ENCODE results near the gene PKN3.
A peak's percentile ranks its signal among the peaks of the same experiment; 100 is the strongest.
"Not testable (repeated sequence)": the region's sequence is repeated elsewhere in the genome, so short reads cannot be mapped to it uniquely, and the experiment has no call there.

The PKN3 gene

DNA sequence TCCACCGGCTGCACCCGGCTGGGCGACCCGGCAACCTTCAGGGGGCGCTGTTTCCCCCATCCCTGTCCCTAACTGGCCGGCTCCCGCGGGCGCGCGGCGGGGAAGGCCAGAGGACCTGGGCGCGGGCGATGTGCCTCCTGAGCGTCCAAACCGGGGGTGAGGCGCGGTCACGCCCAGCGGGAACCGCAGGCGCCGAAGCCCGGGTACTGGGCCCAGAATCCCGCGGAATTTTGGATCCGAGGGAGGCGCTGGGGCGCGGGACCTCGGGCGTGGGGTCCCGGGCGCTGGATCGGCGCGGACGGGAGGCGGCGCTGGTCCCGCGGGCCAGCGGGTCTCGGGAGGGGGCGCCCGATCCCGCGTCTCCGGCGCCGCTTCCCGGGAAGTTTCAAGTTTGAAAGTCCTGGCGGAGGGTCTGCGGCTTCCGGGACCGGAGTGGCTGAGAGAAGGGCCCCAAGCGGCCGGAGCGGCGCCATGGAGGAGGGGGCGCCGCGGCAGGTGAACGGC, at the start of gene PKN3:
PKN3 (plus strand) TSS at position 59 of the 504 bp plus-strand sequence; CDS start at position 472, 413 bp downstream.
- DNase-seq: peak; percentile 67 to 92

DNA sequence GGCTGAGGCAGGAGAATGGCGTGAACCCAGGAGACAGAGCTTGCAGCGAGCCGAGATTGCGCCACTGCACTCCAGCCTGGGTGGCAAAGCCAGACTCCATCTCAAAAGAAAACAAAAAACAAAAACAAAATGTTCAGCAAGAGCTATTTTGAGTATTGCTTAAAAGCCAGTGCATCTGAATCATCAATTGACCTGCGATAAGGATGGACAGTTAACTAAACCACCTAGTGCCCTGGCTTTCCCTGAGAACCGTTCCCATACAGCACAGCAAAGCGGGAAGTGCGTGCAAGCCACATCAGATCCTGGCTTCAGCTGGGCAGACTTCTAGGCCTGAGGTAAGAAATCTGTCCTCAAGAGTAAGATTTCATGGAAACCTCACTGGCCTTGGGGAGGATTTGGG, 48.4 kb upstream of the PKN3 start:
- DNase-seq: no peak

DNA sequence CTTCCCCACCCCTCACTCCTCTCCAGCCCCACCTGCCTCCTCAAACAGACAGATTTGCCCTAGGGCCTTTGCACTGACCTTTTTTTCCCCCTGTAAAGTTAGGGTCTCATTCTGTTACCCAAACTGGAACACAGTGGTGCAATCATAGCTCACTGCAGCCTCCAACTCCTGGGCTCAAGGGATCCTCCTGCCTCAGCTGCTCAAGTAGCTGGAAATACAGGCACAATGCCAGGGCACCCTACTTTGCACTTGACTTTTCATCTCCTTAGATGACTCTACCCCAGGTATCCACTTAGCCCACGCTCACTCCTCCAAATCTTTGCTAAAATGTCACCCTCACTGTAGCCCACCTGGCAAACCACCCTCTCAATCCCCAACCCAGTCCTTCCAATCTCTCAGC, 47.8 kb upstream of the PKN3 start:
- DNase-seq: no peak

DNA sequence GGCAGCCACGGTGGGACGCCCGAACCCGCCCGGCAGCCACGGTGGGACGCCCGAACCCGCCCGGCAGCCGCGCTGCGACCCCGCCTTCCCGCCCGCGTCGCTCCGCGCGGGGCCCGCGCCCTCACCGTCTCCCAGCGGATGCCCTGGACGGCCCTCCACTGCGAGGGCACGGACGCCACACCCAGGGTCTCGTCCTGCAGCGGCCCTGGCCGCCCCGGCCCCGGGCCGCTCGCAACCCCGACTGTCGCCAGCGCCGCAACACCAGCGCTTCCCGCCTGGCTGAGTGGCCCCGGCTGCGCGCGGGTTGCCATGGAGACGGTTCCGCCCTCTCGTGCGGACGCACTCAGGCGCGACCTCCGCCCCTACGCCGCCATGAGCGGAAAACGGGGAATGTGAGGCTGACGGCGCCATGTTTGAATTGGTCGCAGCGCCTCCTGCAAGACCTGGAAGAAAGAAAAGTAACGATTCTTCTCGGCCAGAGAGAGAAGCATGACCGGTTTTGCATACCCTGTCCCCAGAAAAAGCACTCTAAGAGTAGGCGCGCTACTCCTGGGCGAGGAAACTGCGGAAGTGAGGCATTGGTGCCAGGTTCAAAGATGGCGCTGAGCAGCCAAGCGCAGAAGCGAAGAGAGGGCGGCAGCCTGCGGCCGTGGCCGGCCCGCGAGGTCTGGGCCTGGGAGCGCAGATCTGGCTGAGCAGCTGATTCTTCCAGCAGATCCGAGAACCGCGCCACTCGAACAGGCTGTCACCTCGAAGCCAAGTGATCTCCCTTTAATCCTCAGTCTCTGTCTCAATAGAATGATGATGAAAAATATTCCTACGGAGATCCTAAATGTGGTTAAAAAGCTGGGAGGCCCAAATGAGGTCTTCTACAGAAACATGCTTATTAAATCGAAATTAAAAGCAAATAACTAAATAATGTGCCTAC, 45.6 kb upstream of the PKN3 start, which contains the start of gene DYNC2I2:
DYNC2I2 (minus strand) TSS at position 432 of the 928 bp plus-strand sequence; CDS start at position 311, 121 bp downstream.
- peak; percentile 88 to 97 for DNase-seq

DNA sequence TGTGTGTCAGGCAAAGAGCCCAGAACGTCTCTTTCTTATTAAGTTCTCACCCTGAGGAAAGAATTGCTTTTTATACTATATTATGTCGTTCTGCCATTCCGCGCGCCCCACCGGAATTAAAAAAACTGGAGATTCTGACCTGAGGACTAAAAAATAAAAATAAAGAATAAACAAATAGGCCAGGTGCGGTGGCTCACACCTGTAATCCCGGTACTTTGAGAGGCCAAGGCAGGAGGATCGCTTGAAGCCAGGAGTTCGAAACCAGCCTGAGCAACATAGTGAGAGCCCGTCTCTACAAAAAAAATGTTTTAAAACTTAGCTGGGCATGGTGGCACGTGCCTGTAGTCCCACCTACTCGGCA, 45.0 kb upstream of the PKN3 start:
- no peak for DNase-seq

DNA sequence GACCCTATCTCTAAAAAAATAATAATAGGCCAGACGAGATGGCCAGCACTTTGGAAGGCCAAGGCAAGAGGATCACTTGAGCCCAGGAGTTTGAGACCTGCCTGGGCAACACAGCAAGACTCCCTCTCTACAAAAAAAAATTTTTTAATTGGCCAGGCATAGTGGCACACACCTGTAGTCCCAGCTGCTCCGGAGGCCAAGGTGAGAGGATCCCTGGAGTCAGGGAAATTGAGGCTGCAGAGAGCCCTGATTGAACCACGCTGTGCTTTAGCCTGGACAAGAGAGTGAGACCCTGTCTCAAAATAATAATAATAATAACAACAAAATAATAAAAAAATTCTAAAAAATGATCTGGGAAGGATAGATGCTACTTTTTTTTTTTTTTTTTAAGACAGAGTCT, 44.5 kb upstream of the PKN3 start:
- DNase-seq: no peak

DNA sequence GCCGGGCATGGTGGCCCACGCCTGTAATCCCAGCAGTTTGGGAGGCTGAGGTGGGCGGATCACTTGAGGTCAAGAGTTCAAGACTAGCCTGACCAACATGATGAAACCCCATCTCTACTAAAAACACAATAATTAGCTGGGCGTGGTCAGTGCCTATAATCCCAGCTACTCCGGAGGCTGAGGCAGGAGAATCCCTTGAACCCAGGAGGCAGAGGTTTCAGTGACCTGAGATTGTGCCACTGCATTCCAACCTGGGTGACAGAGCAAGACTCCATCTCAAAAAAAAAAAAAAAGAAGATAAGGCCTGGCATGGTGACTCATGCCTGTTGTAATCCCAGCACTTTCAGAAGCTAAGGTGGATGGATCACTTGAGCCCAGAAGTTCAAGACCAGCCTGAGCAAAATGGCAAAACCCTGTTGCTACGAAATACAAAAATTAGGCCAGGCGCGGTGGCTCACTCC, 35.8 kb upstream of the PKN3 start:
- DNase-seq: not testable (repeated sequence)

DNA sequence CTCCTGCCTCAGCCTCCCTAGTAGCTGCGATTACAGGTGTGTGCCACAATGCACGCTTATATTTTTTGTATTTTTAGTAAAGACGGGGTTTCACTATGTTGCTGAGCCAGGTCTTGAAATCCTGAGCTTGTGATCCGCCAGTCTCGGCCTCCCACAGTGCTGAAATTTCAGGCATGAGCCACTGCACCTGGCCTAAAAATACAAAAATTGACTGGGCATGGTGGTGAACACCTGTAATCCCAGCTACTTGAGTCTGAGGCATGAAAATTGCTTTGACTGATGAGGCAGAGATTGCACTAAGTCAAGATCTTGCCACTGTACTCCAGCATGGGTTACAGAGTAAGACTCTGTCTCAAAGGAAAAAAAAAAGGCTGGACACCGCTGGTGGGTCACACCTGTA, 32.5 kb upstream of the PKN3 start:
- DNase-seq: no peak

DNA sequence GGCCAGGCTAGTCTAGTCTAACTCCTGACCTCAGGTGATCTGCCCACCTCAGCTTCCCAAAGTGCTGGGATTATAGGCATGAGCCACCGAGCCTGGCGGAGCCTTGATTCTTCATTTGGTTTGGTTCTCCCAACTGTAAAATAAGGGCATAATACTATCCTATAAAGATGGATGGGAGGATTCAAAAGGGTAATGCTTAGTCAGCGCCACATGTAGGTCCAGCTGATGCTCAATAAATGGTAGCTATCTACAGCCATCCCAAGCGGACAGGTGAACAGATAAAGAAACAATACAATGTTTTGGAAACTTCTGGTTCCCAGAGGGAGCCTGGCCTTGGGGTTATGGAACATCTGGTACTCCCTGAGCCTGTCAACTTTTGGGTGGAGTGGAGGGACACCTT, 26.9 kb upstream of the PKN3 start:
- DNase-seq: no peak

DNA sequence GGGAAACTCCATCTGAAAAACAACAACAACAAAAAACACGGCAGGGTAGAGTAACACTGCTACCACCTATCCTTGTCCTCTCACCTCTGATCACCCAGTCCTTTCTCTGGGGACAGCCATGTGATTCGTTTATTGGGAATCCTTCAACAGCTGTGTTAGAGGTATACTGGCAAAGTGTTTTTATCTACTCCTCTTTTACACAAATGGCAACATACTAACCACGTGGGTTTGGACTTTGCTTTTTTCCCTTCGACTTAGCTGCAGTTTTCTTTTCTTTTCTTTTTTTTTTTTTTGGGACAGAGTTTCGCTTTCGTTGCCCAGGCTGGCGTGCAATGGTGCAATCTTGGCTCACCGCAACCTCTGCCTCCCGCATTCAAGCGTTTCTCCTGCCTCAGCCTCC, 24.5 kb upstream of the PKN3 start:
- no peak for DNase-seq

DNA sequence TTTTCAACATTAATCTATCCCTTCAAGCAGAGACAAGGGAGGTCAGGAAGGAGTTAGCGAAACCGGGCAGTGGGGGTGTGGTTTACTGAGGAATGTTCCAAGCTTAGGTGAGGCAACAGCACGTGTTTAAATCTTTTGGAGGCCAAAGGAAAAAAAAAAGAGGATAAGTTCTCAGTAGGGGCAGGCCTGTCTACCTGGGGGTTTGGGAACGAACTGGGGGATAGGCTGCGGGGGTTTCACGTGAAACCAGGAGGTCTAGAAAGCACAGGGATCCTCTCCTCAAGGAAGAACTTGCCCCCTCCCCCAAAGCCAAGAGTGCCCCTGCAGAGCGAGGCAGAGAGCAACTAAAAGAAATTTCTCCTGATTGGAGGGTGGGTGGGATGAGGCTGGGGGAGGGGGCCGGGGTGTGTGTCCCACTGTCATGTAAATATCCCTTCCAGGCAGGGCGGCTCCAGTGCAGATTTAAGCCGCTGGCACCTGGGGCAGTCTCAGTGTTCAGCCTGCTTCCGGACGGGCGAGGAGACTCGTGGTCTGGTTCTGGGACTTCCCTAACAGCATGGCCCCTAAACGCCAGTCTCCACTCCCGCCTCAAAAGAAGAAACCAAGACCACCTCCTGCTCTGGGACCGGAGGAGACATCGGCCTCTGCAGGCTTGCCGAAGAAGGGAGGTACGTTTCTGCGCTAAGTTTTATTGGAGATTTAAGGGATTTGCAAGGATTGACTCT, 18.8 kb upstream of the PKN3 start:
- peak; percentile 42 to 53 for DNase-seq

DNA sequence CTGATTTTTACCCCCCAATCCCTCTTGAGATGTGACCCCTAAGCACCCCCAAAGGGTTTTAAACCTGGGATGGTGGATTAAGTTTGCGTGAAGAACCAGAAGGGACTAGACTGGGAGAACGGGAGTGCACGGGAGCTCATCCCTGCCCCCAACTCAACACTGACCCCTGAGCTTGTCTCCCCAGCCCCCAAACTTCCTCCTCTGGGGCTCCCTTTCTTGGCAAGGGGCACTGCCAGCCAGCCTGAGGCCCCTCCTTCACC, 18.3 kb upstream of the PKN3 start:
- DNase-seq: no peak

DNA sequence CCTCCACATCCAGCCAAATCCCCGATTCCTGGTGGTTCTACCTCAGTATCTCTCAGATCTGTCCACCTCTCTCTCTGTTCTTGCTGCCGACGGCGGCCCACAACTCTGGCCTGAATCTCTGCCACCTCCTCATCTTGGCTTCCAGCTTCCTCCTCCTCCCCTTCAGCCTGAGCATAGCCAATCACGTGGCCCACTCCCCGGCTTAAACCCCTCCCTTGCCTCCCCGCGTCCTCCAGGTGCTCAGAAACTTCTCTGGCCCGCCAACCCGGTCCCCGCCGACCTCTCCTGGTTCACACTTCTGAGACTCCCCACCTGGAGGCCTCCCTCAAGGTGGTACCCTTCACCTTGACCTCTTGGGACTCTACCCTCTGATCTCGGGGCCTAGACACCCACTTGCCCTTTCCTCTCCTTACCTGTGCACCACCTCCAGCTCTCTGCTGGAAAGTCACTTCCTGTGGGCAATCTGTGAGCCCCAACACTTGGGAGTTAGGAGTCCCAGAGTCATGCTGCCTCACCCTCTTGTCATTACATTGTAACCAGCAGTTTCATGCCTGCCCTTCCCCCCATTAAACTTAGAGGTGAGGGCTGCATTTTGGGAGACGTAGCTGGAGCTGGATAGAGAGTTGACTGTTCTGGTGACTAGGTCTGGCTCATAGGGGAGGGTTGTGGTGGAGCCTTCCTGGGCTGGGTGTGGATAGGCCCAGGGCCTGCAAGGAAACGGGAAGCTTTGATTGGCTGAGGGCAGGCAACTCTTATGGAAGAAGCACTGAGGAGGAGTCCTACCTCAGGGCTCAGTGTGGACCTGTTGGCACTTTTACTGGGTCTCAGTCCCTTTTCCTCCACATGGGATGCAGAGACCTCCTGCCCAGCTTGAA, 17.7 kb upstream of the PKN3 start:
- peak; percentile 65 to 72 for DNase-seq

DNA sequence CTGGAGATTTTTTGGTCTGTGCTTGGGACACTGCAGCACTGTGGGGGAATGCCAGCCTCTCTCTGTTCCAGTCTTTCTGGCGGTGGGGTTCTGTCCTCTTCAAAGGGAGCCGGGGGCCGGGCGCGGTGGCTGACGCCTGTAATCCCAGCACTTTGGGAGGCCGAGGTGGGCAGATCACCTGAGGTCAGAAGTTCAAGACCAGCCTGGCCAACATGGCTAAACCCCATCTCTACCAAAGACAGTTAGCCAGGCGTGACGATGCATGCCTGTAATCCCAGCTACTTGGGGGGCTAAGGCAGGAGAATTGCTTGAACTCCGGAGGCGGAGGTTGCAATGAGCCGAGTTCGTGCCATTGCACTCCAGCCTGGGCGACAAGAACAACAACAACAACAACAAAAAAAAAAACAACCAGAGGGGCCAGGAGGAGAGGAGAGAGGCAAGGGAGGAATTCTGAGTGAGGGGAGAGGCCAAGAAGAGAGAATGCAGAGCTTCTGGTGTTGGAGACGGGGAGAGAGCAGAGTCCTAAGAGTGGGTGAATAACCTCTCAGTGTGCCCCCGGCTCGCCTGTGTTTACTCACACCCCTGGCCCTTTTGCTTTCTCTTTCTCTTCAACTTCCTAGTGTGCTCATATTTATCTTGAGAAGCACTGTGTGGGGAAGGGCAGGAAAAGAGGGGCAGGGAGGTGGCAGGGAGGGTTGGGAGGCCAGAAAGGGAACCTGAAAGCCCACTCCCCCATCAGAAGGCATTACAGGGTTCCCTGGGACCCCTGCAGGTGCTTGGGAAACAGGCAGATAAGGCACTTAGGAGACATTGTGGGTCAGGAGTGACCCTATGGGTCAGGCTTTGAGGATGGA, 16.4 kb upstream of the PKN3 start:
- DNase-seq: peak; percentile 61 to 64

DNA sequence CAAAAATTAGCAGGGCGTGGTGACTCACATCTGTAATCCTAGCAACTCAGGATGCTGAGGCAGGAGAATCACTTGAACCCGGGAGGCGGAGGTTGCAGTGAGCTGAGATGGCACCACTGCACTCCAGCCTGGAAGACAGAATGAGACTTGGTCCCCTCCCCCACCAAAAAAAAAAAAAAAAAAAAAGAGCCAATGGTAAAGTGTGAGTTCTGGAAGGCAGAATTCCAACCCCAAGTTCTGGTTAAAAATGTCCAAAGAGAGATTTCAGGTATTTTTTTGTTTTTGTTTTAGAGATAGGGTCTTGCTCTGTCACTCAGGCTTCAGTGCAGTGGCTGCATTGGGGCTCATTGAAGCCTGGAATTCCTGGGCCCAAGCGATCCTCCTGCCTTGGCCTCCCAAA, 14.8 kb upstream of the PKN3 start:
- DNase-seq: no peak

DNA sequence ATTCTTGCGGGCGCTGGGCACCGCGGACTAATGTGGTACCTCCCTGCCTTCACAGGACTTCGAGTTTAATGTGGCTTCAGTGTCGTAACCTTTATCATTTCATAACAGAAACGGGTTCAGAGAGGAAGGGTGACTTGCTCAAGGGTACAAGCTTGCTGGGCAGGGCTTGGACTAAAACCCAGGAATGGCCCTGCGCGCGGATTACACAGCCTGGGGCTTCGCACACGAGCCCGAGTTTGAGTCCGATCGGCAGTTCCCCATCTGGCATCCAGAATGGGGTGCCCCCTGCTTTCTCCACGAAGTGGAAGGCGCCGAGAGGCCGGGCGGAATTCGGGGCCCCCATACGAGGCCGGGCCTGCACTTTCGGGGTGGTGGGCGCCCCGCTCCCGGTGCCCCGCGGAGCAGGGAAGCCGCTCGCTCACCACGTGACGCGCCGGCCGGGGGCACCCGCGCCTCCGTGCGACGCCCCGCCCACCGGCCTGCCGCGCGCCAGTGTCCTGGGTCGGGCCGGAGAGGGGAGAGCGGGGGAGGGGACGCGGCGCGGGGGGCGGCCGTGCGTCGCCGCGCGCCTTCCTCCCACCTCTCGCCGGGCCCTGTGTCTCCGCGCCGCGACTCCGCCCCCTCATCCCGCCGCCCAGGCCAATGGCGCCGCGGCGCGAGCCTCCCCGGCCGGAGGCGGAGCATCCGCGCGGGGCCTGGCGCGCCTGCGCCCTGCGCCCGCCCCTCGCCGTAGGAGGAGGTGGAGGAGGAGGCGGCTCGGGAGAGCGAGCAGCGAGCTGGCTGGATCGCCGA, 13.6 kb upstream of the PKN3 start, which contains the start of gene SET:
SET (plus strand) TSS at position 722 of the 792 bp plus-strand sequence. CDS start 361 bp downstream, outside the sequence.
- peak; percentile 85 to 92 for DNase-seq

DNA sequence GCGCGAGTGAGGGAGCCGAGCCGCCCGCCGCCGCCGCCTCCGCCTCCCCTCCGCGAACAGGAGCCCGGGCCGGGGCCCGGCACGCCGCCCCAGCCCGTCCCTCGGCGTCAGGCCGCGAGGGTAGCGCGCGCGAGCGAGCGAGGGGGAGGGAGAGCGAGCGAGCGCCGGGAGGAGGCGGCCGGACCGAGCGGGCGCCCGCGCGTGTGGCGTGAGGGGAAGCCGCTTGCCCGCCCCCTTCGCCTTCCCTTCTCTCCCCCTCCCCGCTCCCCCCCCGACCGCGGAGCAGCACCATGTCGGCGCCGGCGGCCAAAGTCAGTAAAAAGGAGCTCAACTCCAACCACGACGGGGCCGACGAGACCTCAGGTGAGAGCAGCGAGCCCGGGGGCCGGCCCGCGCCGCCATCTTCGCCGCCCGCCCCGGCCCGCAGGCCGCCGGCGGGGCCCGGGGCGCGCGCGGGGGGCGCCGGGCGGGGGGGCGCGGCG, 13.0 kb upstream of the PKN3 start:
- DNase-seq: no peak

DNA sequence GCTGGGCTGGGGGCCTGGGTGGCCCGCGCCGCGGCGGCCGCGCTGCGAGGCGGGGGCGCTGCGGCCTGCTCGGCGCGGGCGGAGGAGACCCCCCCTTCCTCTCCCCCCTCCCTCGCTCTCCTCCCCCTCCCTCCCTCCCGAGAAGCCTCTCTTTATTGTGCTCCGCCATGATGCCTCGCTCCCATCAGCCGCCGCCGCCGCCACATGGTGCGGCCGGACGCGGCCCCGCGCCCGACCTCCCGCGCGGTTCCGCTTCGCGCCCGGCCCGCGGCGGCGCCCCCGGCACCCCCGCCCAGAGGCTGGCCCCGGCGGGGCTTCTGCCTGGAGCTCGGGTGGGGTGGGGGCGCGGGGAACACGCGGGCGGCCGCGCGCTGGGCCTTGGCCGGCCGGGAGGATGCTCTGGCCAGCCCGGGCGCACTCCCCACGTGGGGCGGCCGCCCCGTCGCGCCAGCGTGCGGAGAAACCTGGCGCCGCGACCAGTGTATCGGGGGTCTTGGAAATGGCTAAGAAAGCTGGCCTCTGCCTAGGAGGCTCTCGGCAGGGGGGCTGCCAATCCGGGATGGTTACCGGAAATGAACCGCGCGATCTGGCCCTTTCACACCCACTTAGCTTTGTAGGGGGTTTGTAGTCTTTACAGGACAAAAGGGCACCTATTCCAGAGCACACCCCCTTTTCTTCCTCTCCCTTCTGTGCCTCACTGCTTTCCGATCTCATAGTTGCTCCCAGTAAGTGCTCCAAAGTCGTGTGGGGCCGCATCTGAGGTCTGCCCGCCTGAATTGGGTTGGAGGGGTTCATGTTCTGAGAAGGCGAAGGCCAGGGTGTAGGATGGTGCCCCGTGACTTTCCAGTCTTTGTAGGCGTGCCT, 12.3 kb upstream of the PKN3 start:
- DNase-seq: no peak

DNA sequence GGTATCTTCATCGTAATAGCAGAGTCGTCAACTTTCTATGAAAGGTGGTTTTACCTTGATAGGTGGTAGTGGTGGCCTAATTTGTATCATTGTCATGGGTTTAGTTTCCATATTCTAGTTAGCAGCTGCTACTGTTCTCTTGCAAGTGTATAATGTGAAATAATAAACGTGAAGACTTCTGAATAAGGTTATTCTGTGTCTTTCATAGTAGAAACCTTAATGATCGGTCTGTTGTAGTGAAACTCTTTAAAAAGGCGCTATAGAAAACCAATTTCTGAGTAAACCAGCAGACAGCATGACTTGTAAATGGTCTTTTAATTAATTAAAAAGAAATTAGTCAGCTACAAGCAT, 11.6 kb upstream of the PKN3 start:
- no peak for DNase-seq

DNA sequence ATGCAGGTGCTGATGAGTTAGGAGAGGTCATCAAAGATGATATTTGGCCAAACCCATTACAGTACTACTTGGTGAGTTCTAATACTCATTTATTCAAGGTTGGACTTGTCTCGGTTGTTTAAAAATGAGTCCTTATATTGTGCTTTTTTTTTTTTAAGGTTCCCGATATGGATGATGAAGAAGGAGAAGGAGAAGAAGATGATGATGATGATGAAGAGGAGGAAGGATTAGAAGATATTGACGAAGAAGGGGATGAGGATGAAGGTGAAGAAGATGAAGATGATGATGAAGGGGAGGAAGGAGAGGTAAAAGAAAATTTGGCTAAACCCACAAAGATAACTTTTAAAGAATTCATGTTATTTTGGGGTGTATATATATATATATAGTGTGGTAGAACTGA, 8.6 kb upstream of the PKN3 start:
- DNase-seq: not testable (repeated sequence)

Data from inflammatory macrophage treated with lipopolysaccharide for 1 hour (primary cell).